ENCODE data around the gene L3MBTL4. TPM values are rescaled to one million over a fixed set of nuclear protein-coding genes. Genes with fewer than 3 reads are reported as not detected.
A peak's percentile ranks its signal among the peaks of the same experiment; 100 is the strongest.

Gene L3MBTL4
- total and polyA plus RNA-seq, 11 donors = 0.27 to 3.3 (median 1.2) TPM

GRCh38 chr18:5943514-5943913, 471.2 kb downstream of the L3MBTL4 start:
- TF ChIP-seq CTCF (IDR thresholded peaks at IDR 0.05) (no peak), POLR2A (IDR thresholded peaks at IDR 0.05) (no peak)
- Histone ChIP-seq H3K9me3 (no peaks in the 10 kb centered on the region), H3K4me3 (no peak overlapping the region), H3K27ac (no peak overlapping the region), H3K36me3 (no peaks in the 10 kb centered on the region), H3K27me3 (peaks cover 0 to 10% (median 0%) of the 10 kb centered on the region in 9 donors), H3K4me1 (peaks cover 0 to 4% (median 0%) of the 10 kb centered on the region in 12 donors)
- intact Hi-C loops (cut with DNase I) = loop anchor here in 1 of 10 donors (10.0 kb wide), 1 partner anchor 61 kb away; no protein-coding TSS in a partner anchor
- 35 to 41% (median 40%) methylated on average over 5 of the region's 5 CpGs for WGBS, 4 donors
- DNase-seq (peak in 2 of 5 donors; percentile 25 to 54), ATAC-seq (no peak)

- intact Hi-C loops (cut with DNase I) = loop anchor here in 1 of 10 donors (10.0 kb wide), 1 partner anchor 62 kb away; no protein-coding TSS in a partner anchor
- no peak overlapping the region for H3K27ac ChIP-seq
- peaks cover 0 to 1% (median 0%) of the 10 kb centered on the region in 12 donors for H3K4me1 ChIP-seq
- WGBS, 4 donors = 68 to 76% (median 71%) methylated on average over 6 of the region's 6 CpGs
- no peak overlapping the region for H3K4me3 ChIP-seq
- DNase-seq (no peak), ATAC-seq (no peak)
- H3K9me3 ChIP-seq = no peaks in the 10 kb centered on the region
- peaks cover 0 to 10% (median 0%) of the 10 kb centered on the region in 9 donors for H3K27me3 ChIP-seq
- TF ChIP-seq POLR2A (IDR thresholded peaks at IDR 0.05) = no peak
- TF ChIP-seq CTCF (IDR thresholded peaks at IDR 0.05) = no peak
- no peaks in the 10 kb centered on the region for H3K36me3 ChIP-seq
Measured at GRCh38 chr18:5942591-5942990, 472.1 kb downstream of the L3MBTL4 start.

- no peaks in the 10 kb centered on the region for H3K36me3 ChIP-seq
- H3K4me1 ChIP-seq = no peaks in the 10 kb centered on the region
- DNase-seq (no peak), ATAC-seq (no peak)
- whole genome bisulfite sequencing, 4 donors = 60 to 83% (median 70%) methylated on average over 3 of the region's 3 CpGs
- no peak overlapping the region for H3K4me3 ChIP-seq
- H3K9me3 ChIP-seq = no peaks in the 10 kb centered on the region
- TF ChIP-seq POLR2A (IDR thresholded peaks at IDR 0.05) (no peak), CTCF (IDR thresholded peaks at IDR 0.05) (no peak)
- H3K27ac ChIP-seq = no peak overlapping the region
- intact Hi-C loops (cut with DNase I) = loop anchor here in 1 of 10 donors (10.0 kb wide), 1 partner anchor 63 kb away; no protein-coding TSS in a partner anchor
- H3K27me3 ChIP-seq = peaks cover 0 to 10% (median 0%) of the 10 kb centered on the region in 9 donors
Measured at GRCh38 chr18:5941890-5942289, 472.8 kb downstream of the L3MBTL4 start.

- Histone ChIP-seq H3K36me3 (no peaks in the 10 kb centered on the region), H3K27ac (no peak overlapping the region), H3K4me3 (no peak overlapping the region), H3K4me1 (no peaks in the 10 kb centered on the region), H3K27me3 (peaks cover 0 to 10% (median 0%) of the 10 kb centered on the region in 9 donors), H3K9me3 (no peaks in the 10 kb centered on the region)
- DNase-seq (no peak), ATAC-seq (no peak)
- 87 to 91% (median 88%) methylated on average over 6 to 7 of the region's 7 CpGs for whole genome bisulfite sequencing, 4 donors
- intact Hi-C loops (cut with DNase I) = loop anchor here in 1 of 10 donors (10.0 kb wide), 1 partner anchor 65 kb away; no protein-coding TSS in a partner anchor
- no peak for TF ChIP-seq POLR2A (IDR thresholded peaks at IDR 0.05)
- TF ChIP-seq CTCF (IDR thresholded peaks at IDR 0.05) = no peak
Measured at GRCh38 chr18:5939801-5940667, 474.7 kb downstream of the L3MBTL4 start.

Measured in heart left ventricle (tissue), 16 donors.